Renal pelvis (tissue), 4 donors: ENCODE data around the gene SRGAP1. TPM values are rescaled to one million over a fixed set of nuclear protein-coding genes. Genes with fewer than 3 reads are reported as not detected.

Experiments
- DNase-seq: peaks from one replicate; pipeline ENCODE4 v3.0.0-alpha.2; 2013
- polyA plus RNA-seq, 3 donors: library from polyadenylated mRNA; unstranded; fragments of 120-200 nt; gene quantifications; one replicate each; pipeline ENCODE4 v1.2.1, GENCODE V29; 2013; ENCODE audit not compliant: insufficient read length in 3 of 3

SRGAP1 gene
- polyA plus RNA-seq, 3 donors, result 19.7 to 33.4 (median 24.3) TPM

DNA sequence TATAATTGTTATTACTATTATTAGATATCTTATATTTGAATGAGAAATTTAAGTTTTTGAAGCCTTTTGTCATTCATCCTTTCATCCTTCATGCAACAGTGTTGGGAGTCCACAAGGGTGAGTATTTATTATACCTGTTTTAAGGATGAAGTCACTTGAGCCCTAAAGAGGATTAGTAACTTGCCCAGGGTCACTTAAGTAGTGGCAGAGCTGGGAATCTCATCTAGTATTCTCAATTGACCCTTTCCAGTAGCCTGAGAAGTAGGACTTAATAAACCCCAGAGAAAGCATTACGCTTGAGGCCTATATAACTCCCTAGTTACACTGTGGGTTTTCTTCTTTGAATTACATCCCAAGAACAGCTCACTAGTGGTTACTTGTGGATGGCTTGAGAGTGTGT lies 119.8 kb downstream of the SRGAP1 start:
- no peak for DNase-seq

DNA sequence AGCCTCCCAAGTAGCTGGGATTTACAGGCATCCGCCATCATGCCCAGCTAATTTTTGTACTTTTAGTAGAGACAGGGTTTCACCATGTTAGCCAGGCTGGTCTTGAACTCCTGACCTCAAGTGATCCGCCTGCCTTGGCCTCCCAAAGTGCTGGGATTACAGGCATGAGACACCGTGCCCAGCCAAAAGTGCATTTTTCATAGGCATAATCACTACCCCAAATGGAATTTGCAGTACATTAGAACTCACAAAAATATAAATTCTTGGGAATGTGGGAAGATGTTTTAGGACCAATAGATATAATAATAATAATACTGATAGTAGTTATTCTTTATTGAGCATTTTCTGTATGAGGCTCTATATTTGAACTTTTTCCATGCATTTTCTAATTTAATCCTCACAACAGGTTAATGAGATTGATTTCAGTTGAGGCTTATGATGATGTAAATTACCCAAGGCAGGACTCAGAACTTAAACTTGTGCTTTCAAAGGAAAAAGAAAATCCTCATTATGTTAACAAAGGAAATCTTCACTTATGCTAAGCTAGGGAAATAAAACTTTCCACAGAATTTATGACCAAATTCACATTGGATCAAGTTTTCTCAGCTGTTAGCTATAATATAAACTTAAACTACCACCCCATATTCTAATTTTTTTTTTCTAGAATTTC lies 121.6 kb downstream of the SRGAP1 start:
- DNase-seq, result no peak

DNA sequence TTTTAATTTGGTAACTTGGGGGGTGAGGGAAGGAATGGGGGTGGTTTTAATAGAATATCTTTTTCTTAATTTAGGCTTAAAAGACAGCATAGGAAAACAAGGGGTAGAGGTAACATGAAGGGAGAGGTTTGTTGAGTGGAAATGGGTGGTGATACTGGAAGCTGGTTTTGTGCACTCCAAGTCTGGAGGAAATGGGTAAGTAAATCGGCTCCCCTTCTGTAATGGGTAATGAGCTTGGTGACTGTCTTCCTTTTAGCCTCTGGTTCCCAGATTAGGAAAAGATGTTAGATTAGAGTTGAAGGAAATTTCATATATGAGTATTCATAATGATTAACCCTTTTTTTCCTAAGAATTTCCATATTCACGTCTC lies 122.1 kb downstream of the SRGAP1 start:
- DNase-seq, result no peak

DNA sequence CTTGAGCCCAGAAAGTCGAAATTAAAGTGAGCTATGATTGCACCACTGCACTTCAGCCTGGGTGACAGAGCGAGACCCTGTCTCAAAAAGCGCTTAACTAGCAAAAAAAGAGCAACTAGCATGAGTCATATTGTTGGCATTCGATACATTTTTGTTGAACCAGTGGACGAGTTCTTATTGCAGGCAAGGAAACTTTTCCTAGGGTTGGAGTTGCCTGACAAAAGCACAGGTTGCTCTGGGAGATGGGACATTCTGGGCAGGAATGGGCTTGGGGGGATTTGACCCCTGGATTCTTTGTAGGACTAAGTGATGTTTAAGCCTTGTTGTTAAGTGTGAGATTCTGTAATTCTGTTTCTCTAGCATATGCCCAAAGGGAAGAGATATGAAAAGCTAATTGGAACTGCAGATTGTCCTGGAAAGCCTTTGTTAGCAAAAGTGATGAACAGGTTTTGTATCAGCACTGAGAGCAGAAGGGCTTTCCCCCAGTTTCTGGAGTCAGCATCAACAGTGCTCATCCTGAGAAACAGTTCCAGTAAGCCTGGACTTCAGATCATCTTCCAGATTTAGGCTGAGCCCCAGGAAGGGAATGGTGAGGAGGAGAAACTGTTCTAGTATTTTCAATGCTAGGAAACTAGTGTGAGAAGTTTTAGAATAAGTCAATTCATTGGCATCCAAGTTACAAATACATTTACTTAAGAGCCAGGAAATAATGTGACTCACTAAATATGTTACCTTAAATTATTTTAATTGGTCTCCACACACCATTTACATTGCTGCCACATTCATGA lies 123.1 kb downstream of the SRGAP1 start:
- DNase-seq, result no peak

DNA sequence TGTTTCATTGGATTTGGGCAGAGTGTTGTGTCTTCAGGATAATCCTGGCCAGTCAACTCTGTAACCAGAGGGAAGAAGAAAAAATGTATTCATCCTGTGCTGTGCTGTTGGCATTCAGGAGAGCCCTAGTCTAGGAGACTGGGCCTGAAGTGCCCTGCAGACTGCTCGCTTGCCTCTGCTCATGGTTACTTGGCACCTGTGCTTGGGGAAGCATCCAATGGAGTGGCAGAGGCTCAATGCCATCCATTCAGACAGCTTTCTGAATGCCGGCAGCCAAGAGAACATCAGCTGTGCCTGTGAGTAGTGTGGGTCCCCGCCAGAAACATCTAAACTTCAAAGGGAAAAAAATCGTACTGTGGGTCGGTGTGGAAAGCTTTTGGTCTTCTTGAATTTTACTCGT lies 124.2 kb downstream of the SRGAP1 start:
- no peak for DNase-seq

DNA sequence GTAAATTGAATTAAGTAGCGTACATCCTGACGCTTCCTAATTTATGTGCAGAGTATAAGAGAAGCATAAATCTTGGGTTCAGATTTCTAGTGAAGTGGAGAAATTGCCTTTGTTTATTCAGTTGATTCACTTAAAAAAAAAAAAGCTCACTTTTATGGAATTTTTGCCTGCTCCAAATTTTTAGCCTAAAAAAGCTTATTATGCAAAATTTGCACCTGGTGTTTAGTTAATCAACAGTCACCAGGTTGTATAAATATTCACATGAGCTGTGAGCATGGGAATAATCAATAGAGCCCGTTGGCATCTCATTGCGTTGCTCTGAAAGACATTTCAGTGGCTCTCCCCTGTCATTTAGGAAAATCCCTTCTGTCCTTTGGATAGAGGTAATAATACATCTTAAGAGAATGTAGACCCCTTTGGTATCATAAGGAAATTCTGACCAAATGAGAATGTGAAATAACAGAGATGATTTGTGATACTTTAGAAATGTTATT lies 132.4 kb downstream of the SRGAP1 start:
- DNase-seq, result no peak

DNA sequence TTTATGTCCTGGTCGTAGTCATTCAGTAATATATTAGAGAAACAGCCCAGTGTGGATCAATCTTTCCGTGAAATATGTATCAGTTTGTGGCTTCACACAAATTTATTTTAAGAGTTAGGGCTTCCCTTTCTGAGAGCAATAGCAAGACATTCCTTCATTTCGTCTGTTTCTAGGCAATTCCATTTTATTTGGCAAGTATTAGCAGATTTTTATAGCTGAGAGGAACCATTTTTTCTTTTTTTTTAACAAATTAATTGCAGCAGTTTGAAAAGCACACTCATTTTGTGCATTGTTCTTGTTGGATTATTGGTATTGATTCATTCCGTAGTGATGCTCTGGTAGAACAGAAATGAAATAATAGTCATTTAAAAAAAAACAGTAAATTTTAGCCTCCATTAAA lies 132.9 kb downstream of the SRGAP1 start:
- DNase-seq, result no peak

DNA sequence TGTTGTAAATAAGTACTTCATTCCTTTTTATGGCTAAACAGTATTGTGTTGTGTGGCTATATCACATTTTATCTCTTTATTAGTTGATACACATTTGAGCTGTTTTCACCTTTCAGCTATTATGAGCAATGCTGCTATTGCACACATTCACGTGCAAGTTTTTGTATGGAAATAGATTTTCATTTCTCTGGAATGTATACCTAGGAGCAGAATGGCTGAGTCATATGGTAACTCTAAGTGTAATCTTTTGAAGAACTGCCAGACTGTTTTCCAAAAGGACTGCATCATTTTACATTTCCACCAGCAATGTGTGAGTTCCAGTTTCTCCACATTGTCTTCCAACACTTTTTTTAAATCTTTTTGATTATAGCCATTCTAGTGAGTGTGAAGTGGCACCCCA lies 134.0 kb downstream of the SRGAP1 start:
- DNase-seq, result no peak

DNA sequence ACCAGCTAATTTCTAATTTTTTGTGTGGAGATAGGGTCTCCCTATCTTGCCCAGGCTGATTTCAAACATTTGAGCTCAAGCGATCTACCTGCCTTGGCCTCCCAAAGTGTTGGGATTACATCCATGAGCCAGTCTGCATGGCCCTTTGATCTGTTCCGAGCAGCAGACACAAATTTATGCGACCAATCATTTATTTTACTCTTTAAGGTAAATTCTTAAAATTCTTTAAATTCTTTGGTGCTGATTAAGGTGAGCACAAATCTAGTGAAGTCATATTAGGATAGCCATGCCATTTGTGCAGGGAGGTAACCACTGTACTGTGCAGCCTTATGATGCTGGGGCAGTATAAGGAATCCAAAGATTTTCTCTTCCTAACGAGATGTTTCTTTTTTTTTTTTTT lies 135.7 kb downstream of the SRGAP1 start:
- DNase-seq, result no peak

DNA sequence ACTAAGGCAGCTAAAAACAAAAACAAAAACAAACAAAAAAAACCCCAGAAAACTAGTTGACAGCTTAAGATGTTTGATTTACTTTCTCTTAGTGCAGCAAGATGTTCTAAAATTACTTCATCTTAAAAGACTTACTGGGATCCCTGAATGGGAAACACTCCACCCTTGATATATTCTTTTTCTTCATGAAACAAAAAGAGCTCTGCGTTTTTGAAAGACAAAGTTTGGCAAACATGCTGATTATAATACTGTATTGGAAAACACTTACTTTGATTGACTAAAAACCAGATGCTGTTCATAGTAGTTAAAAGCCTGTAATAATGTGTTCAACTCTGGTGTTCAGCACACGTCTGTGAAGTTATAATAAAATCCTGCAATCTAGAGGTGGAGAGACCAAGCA lies 136.8 kb downstream of the SRGAP1 start:
- DNase-seq, result no peak

DNA sequence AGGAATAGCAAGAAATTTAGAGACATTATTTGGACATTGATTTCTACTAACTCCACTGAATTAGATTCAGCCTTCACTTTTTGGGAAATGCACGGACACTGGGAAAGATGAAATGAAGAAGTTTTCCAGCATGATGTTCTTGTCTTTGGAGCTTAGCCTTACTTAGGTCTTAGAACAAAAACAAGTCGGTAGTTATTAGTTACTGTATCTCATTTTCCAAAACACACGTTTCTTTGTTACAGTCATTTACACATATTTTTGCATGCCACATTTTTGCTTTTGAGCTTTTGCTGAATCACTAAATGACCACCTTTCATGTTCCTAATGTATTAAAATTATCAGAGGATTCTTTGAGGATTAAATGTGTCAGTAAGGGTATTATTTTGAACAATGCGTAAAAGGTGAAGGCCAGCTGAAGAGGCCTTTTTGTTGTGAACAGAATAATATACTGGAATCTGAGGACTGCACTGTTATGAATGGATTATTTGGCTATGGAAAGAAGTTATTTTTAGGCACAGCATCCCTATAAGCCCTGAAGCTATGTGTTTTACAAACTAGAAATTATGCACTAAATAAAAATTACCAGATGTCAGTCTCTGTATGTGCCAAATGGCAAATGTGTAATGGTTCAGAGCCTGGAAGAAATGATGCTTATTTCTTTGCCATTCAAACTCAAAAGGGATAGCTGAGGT lies 138.2 kb downstream of the SRGAP1 start:
- DNase-seq, result no peak

DNA sequence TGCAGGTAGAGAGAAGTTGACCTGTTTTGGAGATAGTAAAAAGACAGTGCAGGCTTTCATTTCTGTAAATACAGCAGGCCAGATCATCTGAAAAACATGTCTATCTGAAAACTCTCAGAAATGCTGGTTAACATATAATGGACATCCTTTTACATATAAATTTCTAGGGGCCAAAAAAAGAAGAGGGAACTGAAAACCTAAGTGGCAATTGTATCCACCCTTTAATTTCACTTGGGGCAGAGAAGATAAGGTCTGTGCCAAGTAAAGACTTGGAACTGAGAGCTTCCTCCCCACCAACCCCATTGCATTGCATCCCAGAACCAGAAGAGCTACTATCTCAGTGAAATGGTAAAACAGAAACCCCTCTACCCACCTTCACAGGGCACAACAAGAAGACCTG lies 141.0 kb downstream of the SRGAP1 start:
- DNase-seq, result no peak

DNA sequence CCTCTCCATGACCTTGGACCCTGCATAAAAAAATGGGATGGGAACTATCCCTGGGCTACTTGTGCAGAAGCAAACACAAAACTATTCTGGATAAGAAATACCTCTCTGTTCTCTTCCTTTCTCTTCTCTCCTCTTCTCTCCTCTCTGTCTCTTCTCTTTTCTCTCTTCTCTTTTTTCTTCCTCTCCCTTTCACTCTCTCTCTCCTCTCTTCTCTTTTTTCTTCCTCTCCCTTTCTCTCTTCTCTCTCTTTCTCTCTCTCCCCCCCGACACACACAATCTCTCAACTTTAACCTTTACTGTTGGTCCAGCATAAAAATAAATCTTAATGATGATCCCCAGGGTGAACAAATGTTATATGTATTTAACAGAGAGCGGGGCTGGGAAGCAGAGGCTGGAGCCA lies 141.4 kb downstream of the SRGAP1 start:
- DNase-seq, result no peak

DNA sequence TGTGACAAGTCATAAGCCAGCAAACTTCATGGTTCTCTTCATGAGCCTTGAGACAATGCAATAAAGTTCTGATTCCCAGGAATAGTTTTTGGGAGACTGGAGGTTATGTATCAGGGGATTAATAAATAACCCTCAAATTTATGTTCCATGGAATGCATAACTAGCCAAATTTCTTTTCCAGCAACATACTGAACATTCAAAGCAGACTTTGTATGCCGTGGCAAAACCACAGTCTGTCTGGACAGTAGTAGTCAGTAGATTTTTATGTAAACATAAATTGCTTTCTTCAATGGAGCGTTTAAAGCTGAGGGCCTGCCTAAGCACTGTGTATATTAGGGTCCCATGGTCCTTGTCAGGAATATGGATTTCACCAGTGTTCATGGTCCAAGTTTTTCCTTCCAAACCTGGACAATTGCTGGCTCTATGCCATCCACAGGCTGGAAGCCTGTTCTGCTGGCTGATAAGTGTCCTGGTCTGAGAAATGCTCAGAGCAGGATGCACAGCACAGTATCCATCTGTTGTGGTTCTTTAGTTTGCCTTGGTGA lies 144.9 kb downstream of the SRGAP1 start:
- peak; percentile 34 for DNase-seq

DNA sequence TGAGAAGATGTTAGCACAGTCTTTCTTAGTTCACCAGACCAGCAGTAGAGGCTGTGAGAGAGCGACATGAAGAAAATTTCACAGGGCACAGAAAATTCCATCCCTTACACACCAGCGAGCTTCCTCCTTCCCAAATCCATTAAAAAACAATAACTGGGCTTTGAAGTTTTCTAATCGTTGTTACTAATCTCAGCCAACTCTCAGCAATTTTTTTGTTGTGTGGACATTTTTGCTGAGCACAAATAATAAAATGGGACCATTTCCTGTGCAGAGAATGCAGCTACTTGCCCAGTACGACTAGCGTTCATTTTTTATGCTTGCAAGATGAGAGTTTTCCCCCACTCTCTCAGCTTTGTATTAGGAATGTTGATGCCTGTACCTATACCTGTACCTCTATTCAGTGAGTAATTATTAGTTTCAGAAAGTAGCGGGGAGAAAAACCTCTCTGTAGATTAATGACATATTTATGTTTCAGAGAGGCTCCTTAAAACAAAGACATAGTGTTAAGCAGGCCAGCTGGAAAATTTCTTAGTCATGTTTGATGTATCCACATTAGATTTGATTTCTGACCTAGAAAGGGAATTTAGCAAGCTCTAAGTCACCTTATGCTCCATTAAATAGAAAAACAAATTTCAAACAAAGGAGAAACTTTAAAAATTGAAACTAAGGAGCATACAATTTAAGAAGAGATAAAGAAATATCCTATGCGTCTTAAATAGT lies 146.5 kb downstream of the SRGAP1 start:
- no peak for DNase-seq

DNA sequence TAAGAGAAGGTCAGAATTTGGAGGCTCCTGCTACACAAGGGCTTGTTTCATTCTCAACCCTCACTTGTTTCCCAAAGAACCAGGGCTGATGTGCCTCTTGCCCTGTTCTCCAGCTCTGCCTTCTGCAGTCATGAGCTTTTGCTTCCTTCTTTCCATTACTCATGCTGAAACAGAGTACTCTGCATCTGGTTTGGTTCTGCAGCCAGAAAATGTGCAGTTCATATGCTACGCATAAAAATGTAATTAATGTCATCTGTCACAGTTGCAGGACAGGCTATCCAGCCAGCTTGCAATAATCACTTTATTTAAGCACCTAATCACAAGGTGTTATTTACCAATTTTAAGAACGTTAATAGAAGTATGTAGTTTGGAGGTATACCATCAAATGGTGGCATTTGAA lies 150.2 kb downstream of the SRGAP1 start:
- DNase-seq, result no peak

DNA sequence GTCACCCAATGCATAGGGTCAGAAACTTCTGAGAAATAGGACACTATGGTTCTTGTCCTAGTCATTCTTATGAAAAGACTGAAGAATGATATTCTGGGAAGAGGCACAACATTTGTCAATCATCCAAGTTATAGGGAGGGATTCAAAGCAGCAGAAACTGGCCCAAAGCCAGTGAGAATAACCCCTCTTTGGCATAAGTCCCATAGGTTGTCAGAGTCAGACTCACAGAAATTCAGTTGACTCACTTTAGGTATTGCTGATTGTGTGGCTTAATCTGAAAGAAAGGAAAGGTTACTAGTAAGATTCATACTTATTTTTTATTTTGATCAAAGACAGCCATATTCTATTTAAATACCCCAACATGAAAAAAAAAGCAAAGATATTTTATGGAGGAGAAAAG lies 151.0 kb downstream of the SRGAP1 start:
- no peak for DNase-seq

DNA sequence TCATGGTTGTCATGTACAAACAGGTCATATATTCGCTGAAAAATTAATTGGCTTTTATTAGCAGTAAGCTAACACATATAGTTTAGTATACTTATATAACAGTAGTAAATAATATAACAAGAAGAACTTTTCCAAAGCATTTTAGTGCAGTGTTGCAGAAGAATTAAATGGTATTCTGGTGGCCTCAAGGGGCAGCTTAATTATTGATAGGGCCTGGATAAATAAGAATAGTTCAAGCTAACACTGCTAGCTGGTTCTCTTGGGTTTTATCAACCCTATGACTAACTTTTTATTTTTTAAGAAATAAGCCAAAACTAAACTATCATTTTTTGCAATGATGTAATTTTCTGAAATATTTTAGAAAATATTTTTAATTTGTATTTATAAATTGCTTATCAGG lies 152.1 kb downstream of the SRGAP1 start:
- DNase-seq, result no peak

DNA sequence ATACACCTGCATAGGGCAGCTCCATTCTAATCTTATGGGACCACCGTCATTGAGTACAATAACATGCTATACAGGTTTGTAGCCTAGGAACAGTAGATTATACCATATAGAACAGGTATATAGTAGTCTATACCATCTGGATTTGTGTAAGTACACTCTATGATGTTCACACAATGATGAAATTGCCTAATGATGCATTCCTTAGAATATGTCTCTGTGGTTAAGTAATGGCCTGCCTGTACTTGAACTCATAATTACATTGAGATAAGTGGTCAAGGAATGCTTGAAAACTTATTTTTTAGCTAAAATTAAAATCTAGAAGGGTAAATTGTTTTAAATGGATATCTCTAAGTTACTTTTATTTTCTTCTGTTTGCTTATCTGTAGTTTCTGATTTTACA lies 152.7 kb downstream of the SRGAP1 start:
- no peak for DNase-seq

DNA sequence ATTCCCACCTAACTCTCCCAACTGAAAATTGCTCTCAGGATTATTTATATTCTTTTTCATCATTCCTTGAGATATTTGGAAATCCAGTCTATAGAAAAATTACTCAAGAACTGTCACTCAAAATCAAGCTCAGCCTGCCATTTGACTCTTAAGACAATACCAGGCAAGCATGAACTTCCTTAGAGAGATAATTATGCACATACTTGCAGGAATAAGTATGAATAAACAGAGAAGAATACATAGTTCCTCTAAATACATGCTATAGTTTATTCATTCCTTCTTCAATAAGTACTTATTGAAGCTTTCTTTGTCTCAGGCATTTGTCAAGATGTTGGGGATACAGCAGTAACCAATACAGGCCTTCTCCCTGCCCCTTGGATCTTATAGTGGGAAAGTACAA lies 154.1 kb downstream of the SRGAP1 start:
- no peak for DNase-seq

DNA sequence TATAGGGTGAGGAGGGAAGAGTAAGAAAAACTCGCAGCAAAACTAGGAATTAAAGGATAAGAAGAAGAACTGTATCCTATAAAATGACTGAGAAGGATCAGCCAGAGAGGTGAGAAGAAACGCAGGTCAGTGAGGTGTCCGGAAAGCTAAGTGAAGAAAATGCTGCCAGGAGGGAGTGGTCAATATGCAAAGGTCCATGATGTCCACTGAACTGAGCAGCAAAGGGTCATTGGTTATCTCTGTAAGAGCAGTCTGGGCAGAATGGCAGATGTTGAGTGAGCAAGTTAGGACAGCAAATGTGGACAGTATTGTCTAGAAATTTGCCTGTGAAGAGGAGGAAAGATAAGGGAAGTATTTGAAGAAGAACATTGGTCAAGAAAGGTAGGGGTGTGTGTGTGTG lies 155.4 kb downstream of the SRGAP1 start:
- DNase-seq, result no peak

DNA sequence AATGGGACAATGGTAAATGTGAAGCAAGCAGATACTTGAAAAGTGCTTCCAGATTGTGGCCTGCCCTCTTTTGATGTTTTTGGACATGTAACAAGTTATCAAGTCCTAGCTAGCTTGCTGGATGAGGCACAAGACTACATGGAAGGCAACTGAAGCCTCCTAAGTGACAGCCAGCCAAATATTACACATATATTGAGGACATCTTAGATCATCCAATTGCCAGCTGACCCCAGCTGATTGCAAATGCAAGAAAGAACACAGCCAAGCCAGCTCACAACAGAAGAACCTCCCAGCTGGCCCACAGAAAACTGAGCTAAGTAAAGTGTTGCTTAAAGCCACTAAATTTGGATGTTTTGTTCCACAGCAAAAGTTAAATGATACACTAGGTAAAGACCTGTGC lies 156.9 kb downstream of the SRGAP1 start:
- no peak for DNase-seq
